GM06990 (cell line): ENCODE data around the gene ZIC4.

Experiments used
- DNase-seq: peaks from one replicate; pipeline ENCODE4 v3.0.0-alpha.2; 2011; ENCODE audit not compliant: insufficient read length; ENCODE audit errors: extremely low read depth
- H3K27me3 ChIP-seq: replicated peaks from 2 replicates; pipeline ENCODE4 v1.6.0; 2011; ENCODE audit warnings: low read length; ENCODE audit not compliant: control insufficient read depth, insufficient read depth
- H3K36me3 ChIP-seq: 2 replicates; pipeline ENCODE4 v1.5.1; 2011; ENCODE audit warnings: low read length; ENCODE audit not compliant: control insufficient read depth, insufficient read depth
- H3K4me3 ChIP-seq: replicated peaks from 2 replicates; pipeline ENCODE4 v1.5.1; 2011; ENCODE audit warnings: low read depth, mild to moderate bottlenecking, control low read depth, low read length
- TF ChIP-seq, protein P1 (sequence below): IDR thresholded peaks from 2 replicates; pipeline ENCODE4 v1.5.1; 2011; ENCODE audit warnings: low read length, control low read depth, mild to moderate bottlenecking, inconsistent platforms; ENCODE audit not compliant: insufficient read depth, poor library complexity, severe bottlenecking

Gene ZIC4

DNA sequence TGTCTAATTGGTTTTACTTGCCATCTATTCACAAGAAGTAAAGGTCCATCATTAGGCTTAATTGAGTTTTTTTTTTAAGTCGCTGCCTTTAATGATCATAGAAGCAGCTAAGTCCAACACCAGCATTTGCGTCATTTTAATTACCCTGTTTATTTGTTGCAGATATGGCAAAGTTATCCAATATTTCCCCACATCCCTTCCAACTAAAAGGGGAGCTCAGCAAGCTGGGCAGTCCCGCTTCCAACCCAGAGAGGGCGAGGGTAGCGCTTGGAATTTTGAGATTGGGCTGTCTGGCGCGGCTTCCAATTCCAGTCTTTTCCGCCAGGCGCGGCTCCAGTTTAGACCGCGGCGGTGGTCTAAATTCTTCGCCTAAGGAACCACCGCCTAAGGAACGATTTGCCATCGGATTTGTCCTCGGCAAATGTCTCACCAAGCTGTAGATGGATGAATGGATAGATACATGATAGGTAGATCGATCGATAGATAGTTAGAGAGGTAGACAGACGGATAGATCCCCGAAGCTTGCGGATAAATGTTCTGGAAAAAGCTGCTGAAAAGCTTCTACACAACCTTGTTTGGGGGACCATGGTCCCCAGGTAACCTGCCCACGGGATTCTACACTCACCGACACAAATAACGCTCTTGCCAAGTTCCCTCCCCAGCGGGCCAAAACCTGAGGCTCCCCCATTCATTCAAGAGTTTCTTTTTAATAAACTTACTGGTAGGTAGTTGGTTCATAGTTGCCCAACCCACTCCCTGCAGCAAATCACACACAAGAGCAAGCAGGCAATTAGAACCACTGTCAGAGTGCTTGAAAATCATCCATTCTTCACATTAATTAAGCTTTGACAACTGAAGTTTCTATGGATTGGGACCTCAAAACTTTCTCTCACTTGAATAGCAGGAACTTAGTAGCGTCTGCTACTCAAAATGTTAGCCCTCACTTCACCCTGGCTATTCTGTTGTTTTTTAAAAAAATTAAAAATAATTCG is 49.1 kb downstream of the ZIC4 start:
- Histone ChIP-seq H3K4me3 (no peak overlapping the region), H3K36me3 (no peaks in the 10 kb centered on the region), H3K27me3 (peaks cover 2% of the 10 kb centered on the region)
- DNase-seq: no peak
- TF ChIP-seq, protein P1, sequence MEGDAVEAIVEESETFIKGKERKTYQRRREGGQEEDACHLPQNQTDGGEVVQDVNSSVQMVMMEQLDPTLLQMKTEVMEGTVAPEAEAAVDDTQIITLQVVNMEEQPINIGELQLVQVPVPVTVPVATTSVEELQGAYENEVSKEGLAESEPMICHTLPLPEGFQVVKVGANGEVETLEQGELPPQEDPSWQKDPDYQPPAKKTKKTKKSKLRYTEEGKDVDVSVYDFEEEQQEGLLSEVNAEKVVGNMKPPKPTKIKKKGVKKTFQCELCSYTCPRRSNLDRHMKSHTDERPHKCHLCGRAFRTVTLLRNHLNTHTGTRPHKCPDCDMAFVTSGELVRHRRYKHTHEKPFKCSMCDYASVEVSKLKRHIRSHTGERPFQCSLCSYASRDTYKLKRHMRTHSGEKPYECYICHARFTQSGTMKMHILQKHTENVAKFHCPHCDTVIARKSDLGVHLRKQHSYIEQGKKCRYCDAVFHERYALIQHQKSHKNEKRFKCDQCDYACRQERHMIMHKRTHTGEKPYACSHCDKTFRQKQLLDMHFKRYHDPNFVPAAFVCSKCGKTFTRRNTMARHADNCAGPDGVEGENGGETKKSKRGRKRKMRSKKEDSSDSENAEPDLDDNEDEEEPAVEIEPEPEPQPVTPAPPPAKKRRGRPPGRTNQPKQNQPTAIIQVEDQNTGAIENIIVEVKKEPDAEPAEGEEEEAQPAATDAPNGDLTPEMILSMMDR: no peak

DNA sequence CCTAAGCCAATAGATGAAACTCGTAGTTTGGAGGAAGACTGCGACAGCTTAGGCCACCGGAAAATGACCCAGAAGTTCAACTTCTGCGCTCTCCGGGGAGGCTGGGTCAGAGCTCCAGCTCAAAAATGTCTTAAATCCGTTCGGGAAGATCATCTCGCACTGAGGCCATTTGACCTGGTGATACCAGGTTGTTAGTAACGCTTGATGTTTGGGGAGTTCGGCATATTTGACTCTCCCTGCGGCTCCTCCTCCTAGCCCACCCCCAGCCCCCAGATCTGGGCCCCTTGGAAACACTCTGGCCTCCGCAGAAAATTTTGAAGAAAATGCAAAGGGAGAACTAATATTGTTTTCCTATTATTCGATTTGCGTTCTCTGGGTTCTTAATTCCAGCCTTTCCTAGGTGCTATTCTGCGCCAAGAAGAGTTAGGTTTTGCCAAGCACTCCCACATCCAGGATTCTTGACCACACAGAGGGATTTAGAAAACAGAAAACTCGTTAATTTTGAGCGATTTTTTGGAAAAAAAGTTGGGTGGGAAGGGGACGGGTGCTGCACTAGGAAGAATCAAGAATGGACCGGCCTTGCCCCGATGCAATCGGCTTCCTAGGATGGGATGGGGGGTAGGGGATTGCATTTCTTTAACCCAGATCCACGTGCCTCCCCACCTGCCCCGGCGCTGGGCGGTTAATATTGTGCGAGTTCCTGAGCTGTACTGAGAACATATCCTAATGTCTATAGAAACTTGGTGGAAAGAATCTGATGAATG is 50.0 kb downstream of the ZIC4 start:
- H3K4me3 ChIP-seq: no peak overlapping the region
- no peaks in the 10 kb centered on the region for H3K36me3 ChIP-seq
- no peak for DNase-seq
- H3K27me3 ChIP-seq: peaks cover 2% of the 10 kb centered on the region
- TF ChIP-seq, protein P1: no peak

DNA sequence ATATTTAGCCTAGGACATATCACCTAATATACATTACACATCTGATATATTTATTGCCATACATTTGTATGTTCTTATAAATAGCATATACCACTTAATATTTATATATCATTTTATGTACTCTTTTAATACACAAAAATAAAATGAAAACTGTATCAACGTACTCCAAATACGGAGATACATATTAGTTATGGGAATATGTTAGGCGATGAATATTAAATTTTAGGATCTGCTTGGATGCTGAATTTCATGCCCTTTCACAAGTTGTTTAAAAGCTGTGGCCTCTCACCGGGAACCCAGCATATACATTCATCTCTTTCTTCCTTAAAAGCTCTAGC is 50.6 kb downstream of the ZIC4 start:
- Histone ChIP-seq H3K4me3 (no peak overlapping the region), H3K27me3 (peaks cover 2% of the 10 kb centered on the region), H3K36me3 (no peaks in the 10 kb centered on the region)
- TF ChIP-seq, protein P1: no peak
- DNase-seq: no peak

DNA sequence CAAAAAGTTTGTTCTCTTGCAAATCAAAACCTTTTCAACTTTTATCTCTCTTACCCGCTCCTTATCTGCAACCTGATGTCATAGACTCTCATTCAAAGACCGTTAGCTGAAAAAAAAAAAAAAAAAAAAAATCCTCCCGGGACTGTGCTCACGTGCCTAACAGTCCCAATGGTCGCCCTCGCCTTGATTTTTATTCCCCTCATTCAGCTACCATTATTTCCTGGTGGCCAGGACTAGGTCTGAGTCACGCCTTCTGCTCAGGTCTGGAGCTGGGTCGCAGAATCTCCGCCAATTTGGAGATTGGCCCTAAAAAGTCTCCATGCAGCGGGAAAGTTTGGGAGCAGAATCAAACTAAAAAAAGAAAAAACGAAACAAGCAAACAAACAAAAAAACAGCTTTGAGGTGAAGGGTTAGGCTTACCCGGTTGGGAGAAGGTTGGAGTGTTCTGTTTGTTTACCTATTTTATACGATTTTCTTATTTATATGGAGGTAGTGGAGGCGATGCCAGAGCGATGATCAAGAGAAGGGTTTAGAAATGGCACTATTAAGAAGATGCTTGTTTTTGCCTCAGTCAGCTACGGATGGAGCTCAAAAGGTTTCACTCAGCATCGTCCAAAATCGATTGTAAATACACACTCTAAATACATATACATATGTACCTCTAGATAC is 51.1 kb downstream of the ZIC4 start:
- Histone ChIP-seq H3K27me3 (peaks cover 2% of the 10 kb centered on the region), H3K36me3 (no peaks in the 10 kb centered on the region), H3K4me3 (no peak overlapping the region)
- TF ChIP-seq, protein P1: no peak
- no peak for DNase-seq

DNA sequence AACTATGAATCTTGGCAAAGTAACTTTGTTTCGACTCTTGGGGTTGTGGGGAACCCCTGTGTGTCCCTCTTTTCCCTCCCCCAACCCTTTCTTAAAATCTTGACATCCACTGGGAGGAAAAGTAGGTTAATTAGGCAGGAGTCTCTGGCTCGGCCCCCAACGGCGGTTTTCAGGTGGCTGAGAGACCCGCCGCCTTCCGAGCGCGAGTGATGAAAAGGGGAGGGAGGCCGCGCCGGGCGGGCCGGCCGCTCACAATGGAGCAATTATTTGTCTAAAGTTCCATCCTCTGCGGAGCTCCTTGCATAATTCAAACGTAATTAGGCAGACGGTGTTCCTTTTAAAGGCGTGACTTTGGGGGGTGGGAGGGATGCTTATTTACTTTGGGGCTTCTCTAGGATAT is 51.7 kb downstream of the ZIC4 start:
- Histone ChIP-seq H3K4me3 (no peak overlapping the region), H3K27me3 (peaks cover 2% of the 10 kb centered on the region), H3K36me3 (no peaks in the 10 kb centered on the region)
- no peak for DNase-seq
- TF ChIP-seq, protein P1: no peak
